Keratinocyte (primary cell): Measurements from ENCODE around the gene PEX7. TPM values are rescaled to one million over a fixed set of nuclear protein-coding genes. Genes with fewer than 3 reads are reported as not detected.
"Not testable (repeated sequence)": the region's sequence is repeated elsewhere in the genome, so short reads cannot be mapped to it uniquely, and the experiment has no call there.

Experiments
- DNase-seq: peaks from one replicate; pipeline ENCODE4 v3.0.0-alpha.2; 2011; ENCODE audit warnings: low read depth, missing footprints, low spot score
- FAIRE-seq: peaks from 2 replicates; lab custom pipeline; 2011; peaks lifted over from hg19 to GRCh38; lab: Jason Lieb, UNC
- H2AFZ ChIP-seq: 2 replicates; pipeline ENCODE4 v1.6.0; 2012; ENCODE audit warnings: low read length, control low read depth, inconsistent platforms; ENCODE audit not compliant: control insufficient read depth
- H3K27ac ChIP-seq: 2 replicates; pipeline ENCODE4 v1.5.1; 2011; ENCODE audit warnings: low read length; ENCODE audit not compliant: control insufficient read depth, insufficient read depth
- H3K27me3 ChIP-seq: 3 replicates; pipeline ENCODE4 v1.6.0; 2011; ENCODE audit warnings: low read length; ENCODE audit not compliant: control insufficient read depth, insufficient read depth; ENCODE audit errors: extremely low read depth
- H3K36me3 ChIP-seq, 2 experiments: 2 replicates in 1 of 2; 3 replicates in 1 of 2; pipeline ENCODE4 v1.5.1; 2011; ENCODE audit warnings: low read length in 2 of 2, mild to moderate bottlenecking in 1 of 2; ENCODE audit not compliant: control insufficient read depth in 2 of 2, insufficient read depth in 2 of 2; ENCODE audit errors: extremely low read depth in 1 of 2
- H3K4me1 ChIP-seq: 3 replicates; pipeline ENCODE4 v1.5.1; 2011; ENCODE audit warnings: low read length; ENCODE audit not compliant: control insufficient read depth, insufficient read depth; ENCODE audit errors: extremely low read depth
- H3K4me2 ChIP-seq: 3 replicates; pipeline ENCODE4 v1.6.0; 2011; ENCODE audit warnings: low read depth, low read length; ENCODE audit not compliant: control insufficient read depth, insufficient read depth; ENCODE audit errors: extremely low read depth
- H3K4me3 ChIP-seq, 3 experiments: fragments of 200-600 bp in 1 of 3; sonication (generic) in 1 of 3; 2 replicates in 2 of 3; 3 replicates in 1 of 3; pipeline ENCODE4 v1.5.1; 2011 to 2016; ENCODE audit warnings: low read length in 3 of 3, mild to moderate bottlenecking in 3 of 3, control low read depth in 2 of 3, inconsistent platforms in 1 of 3, low read depth in 1 of 3, mixed read lengths in 1 of 3, mixed run types in 1 of 3, moderate library complexity in 1 of 3; ENCODE audit not compliant: control insufficient read depth in 2 of 3, insufficient read depth in 2 of 3; ENCODE audit errors: extremely low read depth in 1 of 3
- H3K79me2 ChIP-seq: 2 replicates; pipeline ENCODE4 v1.6.0; 2012; ENCODE audit warnings: low read length; ENCODE audit not compliant: control insufficient read depth, insufficient read depth
- H3K9ac ChIP-seq: 3 replicates; pipeline ENCODE4 v1.6.0; 2011; ENCODE audit warnings: low read length; ENCODE audit not compliant: control insufficient read depth, insufficient read depth; ENCODE audit errors: extremely low read depth
- H3K9me1 ChIP-seq: 3 replicates; pipeline ENCODE4 v1.6.0; 2011; ENCODE audit warnings: low read length; ENCODE audit not compliant: control insufficient read depth, insufficient read depth; ENCODE audit errors: extremely low read depth
- H3K9me3 ChIP-seq: 2 replicates; pipeline ENCODE4 v1.5.1; 2012; ENCODE audit warnings: low read depth, low read length; ENCODE audit not compliant: control insufficient read depth
- H4K20me1 ChIP-seq: 3 replicates; pipeline ENCODE4 v1.6.0; 2011; ENCODE audit warnings: low read length; ENCODE audit not compliant: control insufficient read depth, insufficient read depth; ENCODE audit errors: extremely low read depth
- EZH2 ChIP-seq: IDR thresholded peaks from one replicate; pipeline ENCODE4 v1.6.1; 2012; ENCODE audit warnings: inconsistent platforms, mild to moderate bottlenecking, low read length, moderate library complexity
- dilution Hi-C: fragments of 300-500 bp; cut with MboI; formaldehyde crosslinking; loops from one replicate; pipeline ENCODE4 v1.7.0; 2020; ENCODE audit warnings: low sequenced_read_pairs; ENCODE audit not compliant: extremely low pct_ligation_motif_present
- polyA plus RNA-seq, 5 experiments: library from polyadenylated mRNA; depleted of rRNA in 3 of 5; stranded (reverse) in 3 of 5; stranded (forward) in 1 of 5; unstranded in 1 of 5; fragments of >200 nt; gene quantifications; 1 replicate in 1 of 5; 2 replicates in 3 of 5; 3 replicates in 1 of 5; pipeline versions ENCODE4 v1.2.1 to v1.2.3, GENCODE V29; 2011 to 2012; ENCODE audit warnings: missing spikeins in 2 of 5, low read depth in 1 of 5, low replicate concordance in 1 of 5
- TF ChIP-seq, protein P1 (sequence below), 3 experiments: IDR thresholded peaks in 1 of 3; conservative IDR thresholded peaks in 1 of 3; optimal IDR thresholded peaks in 1 of 3; 2 replicates in 2 of 3; 3 replicates in 1 of 3; pipeline versions ENCODE3 to v1.5.1; 2011; ENCODE audit warnings: low read length in 3 of 3, mild to moderate bottlenecking in 3 of 3, moderate library complexity in 2 of 3, control low read depth in 1 of 3, inconsistent platforms in 1 of 3; ENCODE audit not compliant: insufficient read depth in 2 of 3; ENCODE audit errors: extremely low read depth in 1 of 3

PEX7 gene
- polyA plus RNA-seq, 1 donor (not counting 4 experiments of a cell fraction or from before 2014, with no cell fraction given): 15.6 TPM

- no peaks in the 10 kb centered on the region for H3K27me3 ChIP-seq
- DNase-seq: no peak
- dilution Hi-C loops: no loop called here
These were observed 137.1 kb downstream of the PEX7 start for GRCh38 chr6:136959471-136959891.

GRCh38 chr6:136959935-136960334, 137.5 kb downstream of the PEX7 start:
- FAIRE-seq, H2AFZ ChIP-seq, DNase-seq, H3K9me3 ChIP-seq, H3K27me3 ChIP-seq, H3K4me1 ChIP-seq, H3K9ac ChIP-seq, H3K36me3 ChIP-seq, H3K9me1 ChIP-seq, H3K27ac ChIP-seq, H3K4me3 ChIP-seq, H4K20me1 ChIP-seq, H3K4me2 ChIP-seq, dilution Hi-C loops, H3K79me2 ChIP-seq: not testable (repeated sequence)

More at GRCh38 chr6:136959471-136959891, 137.1 kb downstream of the PEX7 start:
- FAIRE-seq: no peak
- no peak for TF ChIP-seq EZH2
- TF ChIP-seq, protein P1, sequence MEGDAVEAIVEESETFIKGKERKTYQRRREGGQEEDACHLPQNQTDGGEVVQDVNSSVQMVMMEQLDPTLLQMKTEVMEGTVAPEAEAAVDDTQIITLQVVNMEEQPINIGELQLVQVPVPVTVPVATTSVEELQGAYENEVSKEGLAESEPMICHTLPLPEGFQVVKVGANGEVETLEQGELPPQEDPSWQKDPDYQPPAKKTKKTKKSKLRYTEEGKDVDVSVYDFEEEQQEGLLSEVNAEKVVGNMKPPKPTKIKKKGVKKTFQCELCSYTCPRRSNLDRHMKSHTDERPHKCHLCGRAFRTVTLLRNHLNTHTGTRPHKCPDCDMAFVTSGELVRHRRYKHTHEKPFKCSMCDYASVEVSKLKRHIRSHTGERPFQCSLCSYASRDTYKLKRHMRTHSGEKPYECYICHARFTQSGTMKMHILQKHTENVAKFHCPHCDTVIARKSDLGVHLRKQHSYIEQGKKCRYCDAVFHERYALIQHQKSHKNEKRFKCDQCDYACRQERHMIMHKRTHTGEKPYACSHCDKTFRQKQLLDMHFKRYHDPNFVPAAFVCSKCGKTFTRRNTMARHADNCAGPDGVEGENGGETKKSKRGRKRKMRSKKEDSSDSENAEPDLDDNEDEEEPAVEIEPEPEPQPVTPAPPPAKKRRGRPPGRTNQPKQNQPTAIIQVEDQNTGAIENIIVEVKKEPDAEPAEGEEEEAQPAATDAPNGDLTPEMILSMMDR (optimal IDR thresholded peaks at IDR 0.05 in 1 of 3, IDR thresholded peaks at IDR 0.05 in 1 of 3, conservative IDR thresholded peaks at IDR 0.05 in 1 of 3; ENCODE audit: extremely low read depth in 1 of 3, insufficient read depth in 2 of 3, low read length in 3 of 3): no peak
- Histone ChIP-seq H2AFZ (no peak overlapping the region), H3K9ac (no peak overlapping the region), H3K79me2 (no peaks in the 10 kb centered on the region), H3K4me2 (no peak overlapping the region), H3K4me3 (no peak overlapping the region), H3K27ac (no peak overlapping the region), H3K4me1 (no peaks in the 10 kb centered on the region), H3K9me3 (no peaks in the 10 kb centered on the region), H4K20me1 (no peaks in the 10 kb centered on the region), H3K36me3 (no peaks in the 10 kb centered on the region), H3K9me1 (no peaks in the 10 kb centered on the region)

DNA sequence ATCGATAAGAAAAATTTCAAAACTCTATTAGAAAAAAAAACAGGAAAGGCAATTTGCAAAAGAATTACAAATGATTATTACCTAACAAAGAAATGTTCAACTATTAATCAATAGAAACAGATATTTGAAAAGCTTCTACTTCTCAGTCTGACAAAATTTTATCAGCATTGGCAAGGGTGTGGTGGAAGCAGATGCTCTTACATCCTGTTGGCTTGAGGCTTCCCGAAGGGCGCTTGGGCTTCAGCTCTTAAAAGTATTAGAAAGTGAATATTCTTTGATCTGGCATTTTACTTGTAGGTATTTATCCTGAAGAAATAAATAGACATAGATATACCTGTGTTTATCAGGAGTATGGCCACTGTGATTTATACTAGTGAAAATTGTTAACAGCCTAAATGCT, 138.4 kb downstream of the PEX7 start:
- H3K79me2 ChIP-seq: no peaks in the 10 kb centered on the region
- no peak overlapping the region for H2AFZ ChIP-seq
- no peak overlapping the region for H3K4me2 ChIP-seq
- no peaks in the 10 kb centered on the region for H4K20me1 ChIP-seq
- FAIRE-seq (no peak), DNase-seq (no peak)
- TF ChIP-seq EZH2: no peak
- TF ChIP-seq, protein P1 (optimal IDR thresholded peaks at IDR 0.05 in 1 of 3, IDR thresholded peaks at IDR 0.05 in 1 of 3, conservative IDR thresholded peaks at IDR 0.05 in 1 of 3; ENCODE audit: extremely low read depth in 1 of 3, insufficient read depth in 2 of 3, low read length in 3 of 3): no peak
- H3K27ac ChIP-seq: no peak overlapping the region
- no peaks in the 10 kb centered on the region for H3K9me1 ChIP-seq
- H3K36me3 ChIP-seq: no peaks in the 10 kb centered on the region
- dilution Hi-C loops: no loop called here
- H3K4me1 ChIP-seq: no peaks in the 10 kb centered on the region
- H3K9me3 ChIP-seq: no peaks in the 10 kb centered on the region
- H3K27me3 ChIP-seq: no peaks in the 10 kb centered on the region
- H3K4me3 ChIP-seq: no peak overlapping the region
- H3K9ac ChIP-seq: no peak overlapping the region
